SIG-M5 treated with dmso at 0.1 percent for 504 hours (cell line): Measurements from ENCODE around the gene CLSTN2.

Source experiments
- DNase-seq: peaks from one replicate; lab custom pipeline; 2025; ENCODE audit not compliant: unreplicated experiment; lab: John Stamatoyannopoulos, UW

The CLSTN2 gene

DNA sequence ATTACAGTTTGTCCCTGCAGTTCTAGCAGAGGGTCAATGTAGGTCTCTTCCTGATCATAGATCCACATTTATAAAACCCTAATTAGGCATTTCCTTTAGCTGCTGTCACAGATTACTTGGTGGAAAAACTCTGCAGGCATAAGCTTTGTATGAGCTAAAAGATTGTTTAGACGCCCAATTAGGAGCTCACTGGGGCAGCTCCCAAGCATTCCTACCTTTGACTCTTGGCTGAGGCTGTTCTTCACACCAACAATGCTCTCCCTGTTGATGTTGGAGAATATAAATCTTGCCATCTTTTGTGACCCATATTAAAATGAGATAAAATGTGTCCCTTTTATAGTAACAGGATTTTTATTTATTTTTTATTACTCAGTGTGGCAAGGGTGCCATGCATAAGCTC is 594.6 kb downstream of the CLSTN2 start:
- no peak for DNase-seq

DNA sequence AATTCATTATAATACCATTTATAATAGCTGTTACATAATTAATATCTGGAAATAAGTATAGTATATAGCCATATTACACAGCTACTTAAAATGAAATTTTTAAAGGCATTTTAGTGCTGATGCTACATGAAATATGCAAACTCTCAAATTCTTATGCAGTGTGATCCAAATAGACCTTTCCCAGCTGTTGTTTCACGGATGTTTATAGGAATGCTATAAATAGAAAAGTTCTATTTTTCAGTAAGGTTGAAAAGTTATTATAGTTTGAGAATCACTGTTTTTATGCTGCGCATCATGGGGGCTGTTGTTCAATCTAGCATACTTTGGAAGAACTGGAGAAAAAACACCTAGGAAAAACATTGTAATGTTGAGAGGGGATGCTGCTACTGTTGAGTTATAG is 595.1 kb downstream of the CLSTN2 start:
- DNase-seq = no peak

DNA sequence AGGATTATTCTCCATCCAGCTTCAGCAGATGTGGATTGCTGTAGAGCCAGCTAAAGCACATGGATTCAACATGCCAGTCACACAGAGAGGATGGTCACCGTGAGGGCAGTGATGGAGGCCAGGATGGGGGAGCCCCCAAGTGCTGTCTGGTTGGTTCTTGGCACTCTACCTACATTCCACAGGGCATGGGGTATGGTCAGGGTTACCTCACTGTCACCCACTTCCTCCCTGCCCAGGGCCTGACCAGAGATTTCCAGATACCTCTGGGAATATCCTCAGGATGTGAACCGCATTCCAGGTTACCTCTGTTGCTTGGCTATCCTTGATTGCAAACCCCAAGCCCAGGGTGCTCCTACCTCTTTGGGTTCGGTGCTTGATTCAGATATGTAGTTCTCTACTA is 595.6 kb downstream of the CLSTN2 start:
- DNase-seq = no peak

DNA sequence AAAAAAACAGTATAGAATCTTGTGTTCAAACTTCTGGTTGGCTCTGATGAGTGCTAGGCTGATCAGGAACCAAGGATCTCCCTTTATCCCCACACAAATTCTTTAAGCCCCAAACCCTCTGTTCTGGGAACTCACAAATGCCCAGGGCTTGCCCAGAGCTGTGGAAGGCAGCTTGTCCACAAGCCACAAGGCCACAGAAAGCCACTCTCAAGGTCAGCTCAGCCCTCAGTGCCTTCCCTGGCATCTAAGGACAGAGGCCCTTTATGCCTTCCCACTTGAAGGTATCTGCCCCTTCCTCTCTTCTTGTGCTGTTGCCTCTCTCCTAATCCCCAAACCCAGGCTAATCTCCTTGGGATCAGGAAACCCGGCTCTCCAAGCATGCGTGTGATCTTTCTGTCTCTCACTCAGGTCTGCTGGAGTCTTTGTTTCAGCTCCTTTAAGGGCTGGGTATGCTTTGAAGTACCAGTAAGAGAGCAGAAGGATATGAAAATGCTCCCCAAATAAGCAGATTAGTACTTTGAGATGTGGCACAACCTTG is 597.9 kb downstream of the CLSTN2 start:
- DNase-seq = no peak

DNA sequence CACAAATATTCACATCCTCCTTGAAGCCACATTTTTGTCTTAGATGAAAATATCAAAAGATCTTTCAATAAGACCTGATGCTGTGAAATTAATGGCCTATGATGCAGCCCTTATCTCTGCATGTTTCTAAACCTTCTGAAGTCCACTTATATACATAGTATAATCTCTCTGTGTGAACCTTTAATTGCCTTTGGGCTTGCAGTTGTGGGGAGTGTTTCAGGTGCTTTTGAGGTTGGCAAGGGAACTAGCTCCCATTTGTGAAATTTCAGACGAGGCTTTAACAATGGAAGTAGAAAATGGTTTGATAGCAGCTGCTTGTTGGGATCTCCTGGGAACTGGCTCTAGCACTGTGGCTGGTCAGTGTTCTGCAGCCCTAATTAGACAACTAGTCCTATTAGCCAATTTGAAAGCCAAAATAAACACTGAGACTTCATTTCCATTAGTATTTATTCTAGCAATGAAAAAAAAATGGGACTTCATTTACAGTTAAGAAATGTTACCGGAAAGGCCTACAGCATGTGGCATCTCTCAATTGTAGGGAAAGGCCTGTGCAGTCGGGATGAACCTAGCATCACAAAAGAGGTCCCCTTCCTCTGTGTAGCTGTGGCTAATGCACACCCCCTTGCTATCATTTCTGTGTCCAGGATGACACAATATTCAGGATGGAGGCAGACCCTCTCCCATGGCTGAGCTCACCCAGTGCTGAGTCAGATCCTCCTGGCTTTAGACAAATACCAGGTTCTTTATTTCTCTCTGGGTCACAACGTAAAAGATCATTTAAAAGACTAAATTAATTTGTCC is 602.1 kb downstream of the CLSTN2 start:
- DNase-seq = no peak

DNA sequence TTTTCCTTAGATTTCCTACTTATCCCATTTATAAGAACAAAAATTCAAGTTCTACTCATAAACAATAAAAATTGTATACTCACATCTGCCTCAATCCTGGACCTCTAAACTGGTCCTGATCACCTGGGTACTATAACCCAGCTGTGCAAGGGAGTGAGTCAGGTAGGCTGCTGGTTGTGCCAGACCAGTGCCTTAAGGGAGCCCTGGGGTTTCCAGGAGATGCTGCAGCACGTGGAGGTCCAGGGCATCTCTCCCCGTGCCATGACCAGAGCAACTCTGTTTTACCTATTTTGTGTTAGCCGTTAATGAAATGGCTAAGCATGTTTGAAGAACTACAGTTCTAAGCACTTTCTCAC is 602.7 kb downstream of the CLSTN2 start:
- no peak for DNase-seq

DNA sequence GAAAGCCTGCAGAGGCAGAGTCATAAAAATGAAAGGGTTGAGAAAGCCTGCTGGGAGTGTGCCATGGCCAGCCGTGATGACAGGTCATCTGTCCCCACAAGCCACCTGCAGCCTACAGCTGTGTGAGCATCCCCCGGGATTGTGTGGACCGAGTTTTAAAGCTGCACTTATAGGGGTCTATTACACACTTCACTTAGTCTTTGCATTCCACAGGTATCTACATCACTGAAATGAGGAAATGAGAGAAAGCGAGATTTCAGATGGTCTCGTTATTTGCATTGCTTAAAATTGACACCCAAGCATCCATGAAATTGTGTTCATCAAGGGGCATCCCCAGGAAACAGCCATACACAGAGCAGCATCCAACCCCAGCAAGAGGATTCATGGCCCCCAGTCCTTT is 605.3 kb downstream of the CLSTN2 start:
- no peak for DNase-seq

DNA sequence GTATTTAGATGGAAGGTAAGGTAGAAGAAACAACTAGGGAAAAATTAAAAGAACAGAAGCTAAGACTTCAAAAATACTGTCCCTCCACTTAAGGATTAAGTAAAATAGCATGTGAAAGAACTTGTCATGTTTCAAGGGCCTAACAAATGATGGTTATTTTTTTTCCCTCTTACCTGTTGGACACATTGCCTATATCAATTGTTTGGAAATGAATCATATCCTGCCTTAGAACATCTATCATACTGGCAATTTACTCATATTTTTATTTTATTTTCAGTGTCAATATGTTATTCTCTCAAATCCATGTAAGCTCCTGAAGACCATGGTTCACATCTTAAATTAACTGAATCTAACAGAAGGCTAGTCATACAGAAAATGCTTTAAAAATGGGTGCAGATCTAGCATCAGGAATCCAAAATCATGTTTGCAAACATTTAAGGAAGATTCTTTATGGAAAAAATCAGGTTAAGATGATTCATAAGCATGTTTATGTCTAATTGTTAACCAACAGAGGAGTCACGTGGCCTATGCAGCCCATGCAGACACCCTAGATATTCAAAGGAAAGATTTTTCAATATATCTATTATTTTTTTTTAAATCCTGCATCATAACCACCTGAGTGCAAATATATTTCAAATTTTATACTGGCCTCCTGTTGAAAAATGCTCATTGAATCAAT is 607.1 kb downstream of the CLSTN2 start:
- DNase-seq = no peak

DNA sequence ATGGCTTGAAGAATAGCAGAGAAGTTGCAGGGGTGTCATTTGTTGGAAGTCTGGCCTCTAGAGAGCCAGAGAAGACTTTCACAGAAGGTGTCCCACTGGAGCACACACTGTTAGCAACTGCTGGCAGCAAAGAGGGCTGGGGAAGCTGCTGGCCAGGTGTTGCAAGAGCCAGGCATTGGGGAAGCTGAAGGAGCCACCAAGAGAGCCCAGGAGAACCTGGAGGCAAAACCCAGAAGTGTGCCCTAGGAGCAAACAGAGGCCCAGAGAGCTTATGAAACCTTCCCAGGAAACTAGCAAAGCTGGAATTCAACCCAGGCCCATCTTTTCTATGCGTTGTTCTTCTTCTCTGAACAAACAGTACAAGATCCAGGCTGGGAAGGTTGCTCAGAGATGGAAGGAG is 610.2 kb downstream of the CLSTN2 start:
- DNase-seq = no peak

DNA sequence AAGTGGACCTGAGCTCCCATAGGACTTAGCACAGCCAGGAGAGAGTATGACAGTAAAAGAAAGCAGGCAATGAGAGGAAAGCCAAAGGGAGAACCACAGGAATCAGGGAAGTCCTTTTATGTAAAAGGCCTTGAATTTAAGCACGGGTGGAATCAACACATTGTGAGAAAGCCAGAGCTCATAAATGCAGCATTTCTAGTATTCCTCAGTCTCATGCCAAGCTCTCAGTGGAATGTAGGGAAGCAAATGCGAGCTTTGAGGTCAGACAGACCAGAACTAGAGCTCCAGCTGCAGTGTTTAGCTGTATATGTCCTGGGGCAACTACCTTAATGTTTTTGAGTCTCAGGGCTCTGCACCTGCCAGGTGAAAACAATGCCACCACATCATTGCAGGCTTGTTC is 610.8 kb downstream of the CLSTN2 start:
- DNase-seq = no peak

DNA sequence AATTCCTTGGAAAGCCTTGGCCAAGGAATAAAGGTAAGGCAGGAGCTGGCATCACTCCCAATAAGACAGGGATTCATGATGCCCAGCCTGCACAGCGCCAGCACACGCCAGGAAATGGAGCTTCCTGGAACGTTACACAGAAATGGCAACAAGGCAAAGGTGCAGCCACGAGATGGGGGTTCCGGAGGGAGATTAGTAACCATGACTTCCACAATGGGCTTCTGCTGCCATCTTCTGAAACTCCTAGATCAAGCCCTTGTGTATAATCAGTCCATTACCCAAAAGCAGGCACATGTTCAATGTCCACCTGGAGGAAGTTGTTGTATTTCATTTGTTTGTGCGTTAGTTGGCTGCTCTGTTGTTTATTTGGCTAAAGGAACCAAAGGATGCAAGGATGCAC is 611.7 kb downstream of the CLSTN2 start:
- no peak for DNase-seq

DNA sequence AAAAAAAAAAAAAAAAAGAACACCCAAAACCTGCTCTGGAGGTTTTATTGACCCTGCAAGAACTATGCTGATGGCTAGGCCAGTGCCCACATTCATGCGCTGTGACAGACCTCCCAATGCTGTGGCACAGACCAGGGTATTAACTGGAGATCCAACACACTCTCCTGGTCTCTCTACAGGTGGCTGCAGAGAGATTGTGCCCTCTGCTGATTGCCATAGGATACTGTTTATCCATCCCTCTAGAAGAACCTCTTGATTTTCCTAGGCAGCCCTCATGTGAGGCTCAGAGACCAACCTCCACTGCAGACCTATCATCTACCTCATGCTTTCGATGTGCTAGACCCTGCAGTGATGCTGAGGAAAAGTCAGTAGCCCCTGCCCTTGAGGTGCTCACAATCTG is 617.4 kb downstream of the CLSTN2 start:
- peak; percentile 15 for DNase-seq

DNA sequence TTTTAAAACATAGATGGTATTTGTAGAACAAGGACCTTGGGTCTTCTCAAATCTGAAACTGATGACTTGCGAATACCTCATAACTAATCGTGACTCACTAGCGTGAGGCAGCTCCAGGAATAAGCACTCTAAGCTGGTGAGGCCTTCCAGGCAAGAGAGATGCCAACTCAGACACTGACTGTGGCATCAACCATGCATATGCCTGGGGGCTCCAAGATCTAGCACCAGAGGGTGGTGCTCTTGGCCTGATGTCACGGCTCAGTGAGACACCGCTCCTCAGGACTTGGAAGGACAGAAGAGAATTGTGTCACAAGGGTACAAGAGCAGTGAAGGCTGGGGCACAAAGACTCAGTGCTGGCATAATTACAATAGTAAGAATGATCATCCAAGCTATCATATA is 617.9 kb downstream of the CLSTN2 start:
- no peak for DNase-seq

DNA sequence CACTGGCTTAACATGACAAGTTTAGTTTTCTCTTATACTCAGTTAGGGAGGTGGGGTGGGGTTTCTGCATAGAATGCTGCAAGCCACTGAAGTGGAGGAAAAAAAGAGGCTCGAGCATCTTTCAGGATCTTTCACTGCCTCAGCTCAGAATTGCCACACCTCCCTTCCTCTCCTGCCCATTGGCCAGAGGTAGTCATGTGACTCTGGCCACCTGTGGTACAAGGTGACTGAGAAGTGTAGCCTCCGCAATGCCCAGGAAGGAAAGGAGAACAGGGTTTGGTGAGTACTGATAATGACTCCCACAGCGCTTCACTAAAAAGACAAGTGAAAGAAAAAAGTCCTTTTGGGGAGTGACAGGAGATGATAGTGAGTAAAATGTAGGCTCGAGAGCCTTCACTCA is 618.6 kb downstream of the CLSTN2 start:
- DNase-seq = no peak

DNA sequence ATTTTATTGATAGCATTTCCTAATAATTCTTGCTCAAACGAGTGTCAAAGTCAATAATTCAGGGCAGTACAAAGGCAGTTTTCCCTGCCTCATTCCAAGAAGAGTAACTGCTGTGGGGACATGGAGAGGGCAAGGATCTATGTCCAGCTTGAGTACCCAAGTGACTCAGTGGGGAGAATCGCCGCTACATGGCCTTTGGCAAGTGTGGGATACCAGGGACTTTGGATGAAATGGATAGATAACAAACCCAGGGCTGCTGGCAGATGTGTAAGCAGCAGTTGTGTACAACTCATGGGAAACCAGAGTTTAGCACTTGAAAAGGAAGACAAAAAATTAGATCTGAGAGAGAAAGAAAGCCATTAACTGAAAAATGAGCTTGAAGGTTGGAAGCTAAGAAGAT is 620.7 kb downstream of the CLSTN2 start:
- no peak for DNase-seq

DNA sequence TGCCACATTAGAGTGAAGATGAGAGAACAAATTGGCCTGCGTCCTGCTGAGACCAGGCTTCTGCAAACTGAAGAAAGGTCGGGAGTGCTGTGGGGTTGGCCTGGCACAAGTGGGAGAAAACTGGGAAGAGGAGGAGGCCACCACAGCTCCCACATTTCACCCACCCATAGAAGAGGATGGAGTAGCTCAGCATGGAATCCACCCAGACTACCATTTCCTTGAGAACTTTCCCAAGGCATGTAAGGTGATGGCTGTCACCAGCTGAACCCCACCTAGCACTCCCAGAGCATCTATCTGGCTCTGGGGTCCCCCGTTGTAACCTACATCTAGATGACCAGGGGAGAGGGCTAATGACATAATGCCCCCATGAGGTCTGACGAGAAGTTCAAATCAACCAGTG is 622.5 kb downstream of the CLSTN2 start:
- DNase-seq = no peak

DNA sequence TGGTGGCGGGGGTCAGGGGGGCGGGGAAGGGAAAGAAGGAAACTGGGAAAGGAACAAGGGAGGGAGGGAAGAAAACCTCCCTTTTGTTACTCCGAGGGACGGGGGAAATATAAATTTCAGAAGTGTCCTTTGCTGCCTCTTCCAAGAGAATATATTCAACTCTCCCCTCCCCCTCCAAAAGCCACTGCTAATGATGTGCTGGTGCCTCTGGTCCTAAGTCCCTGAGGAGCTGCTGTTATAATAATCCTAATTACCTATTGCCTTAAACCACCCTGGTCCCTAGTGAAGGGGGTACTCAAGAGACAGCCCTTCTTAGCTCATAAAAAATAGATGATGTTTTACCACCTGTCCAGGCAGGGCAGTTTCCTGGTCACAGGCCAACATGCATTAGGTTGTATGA is 624.6 kb downstream of the CLSTN2 start:
- no peak for DNase-seq

DNA sequence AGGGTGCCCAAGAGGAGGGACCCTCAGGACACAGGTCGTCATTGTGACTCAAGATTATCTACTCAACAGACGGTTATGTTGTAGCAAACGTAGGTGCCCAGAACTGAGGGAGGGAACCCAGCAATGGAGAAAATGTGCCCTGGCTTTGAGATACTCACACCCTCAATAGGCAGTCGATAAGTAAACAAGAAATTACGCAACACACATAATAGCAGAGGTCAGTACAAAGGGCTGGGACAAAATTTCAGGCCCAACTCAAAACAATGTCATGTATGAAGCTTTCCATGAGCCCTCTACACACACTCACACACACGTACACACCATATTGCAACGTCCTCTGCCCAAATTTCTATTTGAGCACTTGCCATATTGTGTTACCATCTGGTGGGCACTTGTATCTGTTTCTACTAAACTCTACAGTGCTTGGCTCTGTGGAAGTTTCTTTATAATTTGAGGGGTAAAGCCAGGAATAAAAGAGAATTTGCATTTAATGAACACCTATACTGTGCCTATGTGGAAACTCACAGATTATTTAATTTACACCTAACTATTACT is 628.3 kb downstream of the CLSTN2 start:
- no peak for DNase-seq

DNA sequence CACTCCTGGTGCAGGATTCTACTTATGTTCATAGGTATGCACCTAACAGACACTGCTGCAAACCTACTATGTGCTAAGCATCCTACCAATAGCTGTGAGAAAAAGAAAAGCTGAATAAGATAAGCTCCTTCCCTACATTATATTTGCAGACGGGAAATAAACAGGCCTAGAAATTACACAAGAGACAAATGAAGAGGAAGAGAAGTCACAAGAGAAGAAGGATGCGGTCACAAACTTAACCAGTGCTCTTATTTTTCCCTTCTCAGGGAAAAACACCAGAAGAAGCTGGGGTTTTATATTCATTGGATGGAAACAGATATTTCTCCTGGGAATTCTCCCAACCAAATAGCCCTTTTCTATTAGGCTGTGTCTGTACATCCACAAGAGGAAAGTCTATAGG is 633.1 kb downstream of the CLSTN2 start:
- no peak for DNase-seq

DNA sequence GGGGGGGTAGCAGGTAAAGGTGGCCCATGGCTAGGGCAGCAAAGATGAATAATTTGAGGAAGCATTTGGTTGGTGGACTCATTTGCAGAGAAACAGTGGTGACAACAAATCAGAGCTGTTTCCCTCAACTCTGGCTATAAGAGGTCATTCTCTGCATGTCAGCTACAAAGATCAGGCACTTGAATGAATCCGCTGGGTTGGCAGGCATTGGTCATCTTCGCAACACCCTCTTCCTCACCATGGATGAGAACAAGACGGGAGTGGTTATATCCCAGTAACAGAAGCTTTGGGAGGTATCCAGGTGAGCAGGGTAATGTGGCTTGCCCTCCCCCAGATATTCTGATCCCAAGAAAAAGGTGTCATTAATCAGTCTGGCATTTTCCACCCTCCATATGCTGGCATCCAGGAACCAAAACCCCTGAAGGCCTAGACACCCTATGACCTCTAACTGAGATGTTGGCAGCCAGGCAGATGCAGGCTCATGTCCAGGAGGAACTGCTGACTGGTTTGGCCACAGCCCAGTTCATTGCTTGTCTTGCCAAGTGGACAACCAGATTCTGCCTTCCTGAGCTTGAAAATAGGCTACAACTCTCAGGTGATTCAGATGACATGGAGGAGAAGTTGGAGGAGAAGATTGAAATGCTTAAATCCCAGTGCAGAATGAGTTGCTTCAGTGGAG is 634.0 kb downstream of the CLSTN2 start:
- DNase-seq = no peak

DNA sequence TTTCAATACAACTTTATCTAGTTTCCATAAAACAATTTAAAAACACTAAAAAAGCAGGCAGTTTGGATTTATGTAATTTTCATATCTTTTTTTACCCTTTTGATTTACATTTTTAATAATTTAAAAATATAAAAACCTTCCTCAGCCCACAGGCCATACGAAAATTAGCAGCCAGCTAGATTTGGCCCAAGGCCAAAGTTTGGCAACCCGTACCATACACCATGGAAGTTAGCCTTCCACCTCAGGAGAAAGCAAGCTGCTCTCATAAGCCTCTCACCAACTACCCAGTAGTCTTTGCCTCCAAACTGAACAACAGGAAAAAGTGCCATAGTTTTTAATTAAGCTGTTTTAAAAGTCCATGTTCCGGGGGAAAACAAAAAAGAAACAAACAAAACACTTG is 635.6 kb downstream of the CLSTN2 start:
- DNase-seq = no peak

DNA sequence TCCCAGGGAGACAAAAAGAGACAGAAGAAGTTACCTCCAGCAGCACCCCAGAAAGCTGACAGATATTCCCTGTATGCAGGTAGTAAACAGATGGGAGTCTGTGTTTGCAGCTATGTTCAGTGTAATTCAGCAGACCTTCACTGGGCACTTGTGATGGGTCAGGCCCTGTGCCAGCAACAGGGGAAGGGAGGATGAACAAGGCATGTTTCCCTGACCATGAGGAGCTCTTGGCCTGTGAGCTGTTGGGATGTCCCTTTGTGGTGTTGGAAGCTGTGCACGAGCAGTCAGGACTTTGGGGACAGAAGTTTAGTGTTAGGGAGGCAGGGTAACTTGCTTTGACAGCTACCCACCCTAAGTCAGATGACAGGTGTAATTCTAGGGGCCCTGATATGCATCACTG is 636.9 kb downstream of the CLSTN2 start:
- DNase-seq = no peak
